ENCODE measurements around the gene DNAL4. TPM values are rescaled to one million over a fixed set of nuclear protein-coding genes. Genes with fewer than 3 reads are reported as not detected.

DNAL4 gene
- total and polyA plus RNA-seq, 10 of the 15 experiments (the other 5 are each of a cell fraction or from before 2014, with no cell fraction given): 0.35 to 8.5 (median 6.3) TPM; not detected in 1

DNA sequence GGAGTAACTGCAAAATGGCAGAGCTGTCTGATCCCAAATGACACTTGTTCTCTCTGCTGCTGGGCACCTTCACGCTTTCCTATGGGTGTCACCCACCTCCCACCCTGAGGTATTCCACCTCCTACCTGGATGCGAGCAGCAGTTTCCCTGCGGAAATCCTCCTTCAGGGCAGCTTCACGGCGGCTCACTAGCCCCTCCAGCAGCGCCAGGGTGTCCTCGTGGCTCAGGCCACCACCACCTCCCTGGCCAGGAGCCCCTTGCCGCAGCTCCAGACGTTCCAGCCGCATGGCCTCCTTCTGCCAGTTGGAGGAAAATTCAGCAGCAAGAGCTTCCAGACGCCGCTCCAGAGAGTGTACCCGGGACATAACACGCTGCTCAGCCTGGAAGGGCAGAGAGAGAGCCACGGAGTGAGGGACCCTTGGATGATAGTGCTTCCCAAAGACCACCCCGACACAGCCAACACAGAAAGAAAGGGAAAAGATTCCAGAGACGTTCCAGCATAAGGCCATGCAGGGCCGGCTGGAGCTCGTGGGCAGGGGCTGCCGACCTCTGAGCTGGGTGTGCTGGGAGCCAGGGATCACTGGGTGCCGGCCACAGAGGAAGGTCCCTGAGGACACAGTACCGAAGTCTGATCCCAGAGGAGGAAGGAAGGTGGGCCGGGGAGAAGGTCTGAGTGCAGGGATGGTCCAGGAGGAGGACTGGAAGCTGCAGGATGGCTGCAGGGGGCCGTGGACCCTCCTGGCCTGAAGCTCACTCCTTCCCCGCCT is 51.6 kb downstream of the DNAL4 start:
- H4K20me1 ChIP-seq (ENCODE audit: control insufficient read depth, insufficient read depth): no peaks in the 10 kb centered on the region

More for the DNA sequence above, 51.6 kb downstream of the DNAL4 start:
- Histone ChIP-seq H3K4me2 (ENCODE audit: control insufficient read depth, insufficient read depth) (no peak overlapping the region), H3K9ac (ENCODE audit: control insufficient read depth, insufficient read depth, low read length) (no peak overlapping the region), H3K36me3 (ENCODE audit: control insufficient read depth in 2 of 2, insufficient read depth in 2 of 2, low read length in 1 of 2) (peaks cover 37 to 60% of the 10 kb centered on the region in 2 experiments), H3K4me3 (no peak overlapping the region), H3K27me3 (replicated peaks in 1 of 2; ENCODE audit: control insufficient read depth in 2 of 2, insufficient read depth in 2 of 2, low read length in 1 of 2) (no peaks in the 10 kb centered on the region), H3K79me2 (ENCODE audit: control insufficient read depth, insufficient read depth, low read length) (no peaks in the 10 kb centered on the region), H3K27ac (ENCODE audit: control insufficient read depth, insufficient read depth) (no peak overlapping the region), H3K4me1 (ENCODE audit: control insufficient read depth, insufficient read depth, low read length) (no peaks in the 10 kb centered on the region), H2AFZ (ENCODE audit: control insufficient read depth, low read depth, low read length) (no peak overlapping the region), H3K9me3 (replicated peaks; ENCODE audit: control insufficient read depth, insufficient read depth, low read length) (no peaks in the 10 kb centered on the region)
- POLR2A ChIA-PET: interaction anchor here (1.1 kb wide), 1 partner anchor 16 kb away, joined by 5 read pairs; no protein-coding TSS in a partner anchor
- RAD21 ChIA-PET (ENCODE audit: unreplicated experiment): no interaction called here
- in situ Hi-C loops (cut with MboI) (no loop called here), intact Hi-C loops (cut with micrococcal nuclease; ENCODE audit: unreplicated experiment) (no loop called here)
- WGBS (ENCODE audit: insufficient coverage, insufficient replicate concordance, low lambda C conversion rate, missing lambda C conversion rate): 93% methylated on average over 25 of the region's 25 CpGs
- SMC1A ChIA-PET (ENCODE audit: uncharacterized antibody, unreplicated experiment): no interaction called here
- TSS peak; percentile 29 for BruUV-seq (replicated peaks)
- FAIRE-seq (no peak), DNase-seq (ENCODE audit: low read depth, low spot score) (no peak), ATAC-seq (no peak)
- no peak for TF ChIP-seq DPF2 (IDR thresholded peaks at IDR 0.05)
- no peak for TF ChIP-seq ZNF274 (IDR thresholded peaks at IDR 0.05; ENCODE audit: insufficient read depth, insufficient read length)
- TF ChIP-seq SUZ12 (IDR thresholded peaks at IDR 0.05; ENCODE audit: unreplicated experiment): no peak
- no peak for TF ChIP-seq SMC3 (IDR thresholded peaks at IDR 0.05; ENCODE audit: borderline replicate concordance, low read length)
- no peak for TF ChIP-seq BACH1 (IDR thresholded peaks at IDR 0.05; ENCODE audit: borderline replicate concordance)
- TF ChIP-seq PML (IDR thresholded peaks at IDR 0.05; ENCODE audit: low read length): 0 out of 2 replicates have a peak, but pooled peaks have one; percentile 21
- no peak for TF ChIP-seq RAD51 (IDR thresholded peaks at IDR 0.05)
- TF ChIP-seq POLR2AphosphoS5 (IDR thresholded peaks at IDR 0.05; ENCODE audit: low read length): peak; percentile 11; the same call in 1 of the 2 replicates
- TF ChIP-seq, protein P1, sequence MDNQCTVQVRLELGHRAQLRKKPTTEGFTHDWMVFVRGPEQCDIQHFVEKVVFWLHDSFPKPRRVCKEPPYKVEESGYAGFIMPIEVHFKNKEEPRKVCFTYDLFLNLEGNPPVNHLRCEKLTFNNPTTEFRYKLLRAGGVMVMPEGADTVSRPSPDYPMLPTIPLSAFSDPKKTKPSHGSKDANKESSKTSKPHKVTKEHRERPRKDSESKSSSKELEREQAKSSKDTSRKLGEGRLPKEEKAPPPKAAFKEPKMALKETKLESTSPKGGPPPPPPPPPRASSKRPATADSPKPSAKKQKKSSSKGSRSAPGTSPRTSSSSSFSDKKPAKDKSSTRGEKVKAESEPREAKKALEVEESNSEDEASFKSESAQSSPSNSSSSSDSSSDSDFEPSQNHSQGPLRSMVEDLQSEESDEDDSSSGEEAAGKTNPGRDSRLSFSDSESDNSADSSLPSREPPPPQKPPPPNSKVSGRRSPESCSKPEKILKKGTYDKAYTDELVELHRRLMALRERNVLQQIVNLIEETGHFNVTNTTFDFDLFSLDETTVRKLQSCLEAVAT (IDR thresholded peaks at IDR 0.05): no peak
- TF ChIP-seq SIX5 (IDR thresholded peaks at IDR 0.05; ENCODE audit: low read depth, low read length, severe bottlenecking): no peak
- TF ChIP-seq EZH2 (IDR thresholded peaks at IDR 0.05; ENCODE audit: borderline replicate concordance, control insufficient read depth, low read depth, low read length): no peak
- TF ChIP-seq MTA3 (IDR thresholded peaks at IDR 0.05; ENCODE audit: borderline replicate concordance, low read length): no peak
- peak; percentile 57 for TF ChIP-seq POLR2A (IDR thresholded peaks at IDR 0.05; ENCODE audit: low read depth, low read length)
- TF ChIP-seq, protein P2, sequence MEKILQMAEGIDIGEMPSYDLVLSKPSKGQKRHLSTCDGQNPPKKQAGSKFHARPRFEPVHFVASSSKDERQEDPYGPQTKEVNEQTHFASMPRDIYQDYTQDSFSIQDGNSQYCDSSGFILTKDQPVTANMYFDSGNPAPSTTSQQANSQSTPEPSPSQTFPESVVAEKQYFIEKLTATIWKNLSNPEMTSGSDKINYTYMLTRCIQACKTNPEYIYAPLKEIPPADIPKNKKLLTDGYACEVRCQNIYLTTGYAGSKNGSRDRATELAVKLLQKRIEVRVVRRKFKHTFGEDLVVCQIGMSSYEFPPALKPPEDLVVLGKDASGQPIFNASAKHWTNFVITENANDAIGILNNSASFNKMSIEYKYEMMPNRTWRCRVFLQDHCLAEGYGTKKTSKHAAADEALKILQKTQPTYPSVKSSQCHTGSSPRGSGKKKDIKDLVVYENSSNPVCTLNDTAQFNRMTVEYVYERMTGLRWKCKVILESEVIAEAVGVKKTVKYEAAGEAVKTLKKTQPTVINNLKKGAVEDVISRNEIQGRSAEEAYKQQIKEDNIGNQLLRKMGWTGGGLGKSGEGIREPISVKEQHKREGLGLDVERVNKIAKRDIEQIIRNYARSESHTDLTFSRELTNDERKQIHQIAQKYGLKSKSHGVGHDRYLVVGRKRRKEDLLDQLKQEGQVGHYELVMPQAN (conservative IDR thresholded peaks at IDR 0.05): no peak
- TF ChIP-seq, protein P3, sequence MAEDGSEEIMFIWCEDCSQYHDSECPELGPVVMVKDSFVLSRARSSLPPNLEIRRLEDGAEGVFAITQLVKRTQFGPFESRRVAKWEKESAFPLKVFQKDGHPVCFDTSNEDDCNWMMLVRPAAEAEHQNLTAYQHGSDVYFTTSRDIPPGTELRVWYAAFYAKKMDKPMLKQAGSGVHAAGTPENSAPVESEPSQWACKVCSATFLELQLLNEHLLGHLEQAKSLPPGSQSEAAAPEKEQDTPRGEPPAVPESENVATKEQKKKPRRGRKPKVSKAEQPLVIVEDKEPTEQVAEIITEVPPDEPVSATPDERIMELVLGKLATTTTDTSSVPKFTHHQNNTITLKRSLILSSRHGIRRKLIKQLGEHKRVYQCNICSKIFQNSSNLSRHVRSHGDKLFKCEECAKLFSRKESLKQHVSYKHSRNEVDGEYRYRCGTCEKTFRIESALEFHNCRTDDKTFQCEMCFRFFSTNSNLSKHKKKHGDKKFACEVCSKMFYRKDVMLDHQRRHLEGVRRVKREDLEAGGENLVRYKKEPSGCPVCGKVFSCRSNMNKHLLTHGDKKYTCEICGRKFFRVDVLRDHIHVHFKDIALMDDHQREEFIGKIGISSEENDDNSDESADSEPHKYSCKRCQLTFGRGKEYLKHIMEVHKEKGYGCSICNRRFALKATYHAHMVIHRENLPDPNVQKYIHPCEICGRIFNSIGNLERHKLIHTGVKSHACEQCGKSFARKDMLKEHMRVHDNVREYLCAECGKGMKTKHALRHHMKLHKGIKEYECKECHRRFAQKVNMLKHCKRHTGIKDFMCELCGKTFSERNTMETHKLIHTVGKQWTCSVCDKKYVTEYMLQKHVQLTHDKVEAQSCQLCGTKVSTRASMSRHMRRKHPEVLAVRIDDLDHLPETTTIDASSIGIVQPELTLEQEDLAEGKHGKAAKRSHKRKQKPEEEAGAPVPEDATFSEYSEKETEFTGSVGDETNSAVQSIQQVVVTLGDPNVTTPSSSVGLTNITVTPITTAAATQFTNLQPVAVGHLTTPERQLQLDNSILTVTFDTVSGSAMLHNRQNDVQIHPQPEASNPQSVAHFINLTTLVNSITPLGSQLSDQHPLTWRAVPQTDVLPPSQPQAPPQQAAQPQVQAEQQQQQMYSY (CRISPR knock-in tag; IDR thresholded peaks at IDR 0.05): no peak
- TF ChIP-seq MXI1 (IDR thresholded peaks at IDR 0.05; ENCODE audit: low read depth, low read length): no peak
- CTCF ChIA-PET: interaction anchor here (0.7 kb wide), 1 partner anchor 23 kb away, joined by 3 read pairs; no protein-coding TSS in a partner anchor
